NCI-H524 treated with DMSO at 0.1 percent for 48 hours (cell line): ENCODE results near the gene RAET1L.
"Not testable (repeated sequence)": the region's sequence is repeated elsewhere in the genome, so short reads cannot be mapped to it uniquely, and the experiment has no call there.

Experiments
- DNase-seq: peaks from one replicate; lab custom pipeline; 2025; lab: John Stamatoyannopoulos, UW

RAET1L gene, protein sequence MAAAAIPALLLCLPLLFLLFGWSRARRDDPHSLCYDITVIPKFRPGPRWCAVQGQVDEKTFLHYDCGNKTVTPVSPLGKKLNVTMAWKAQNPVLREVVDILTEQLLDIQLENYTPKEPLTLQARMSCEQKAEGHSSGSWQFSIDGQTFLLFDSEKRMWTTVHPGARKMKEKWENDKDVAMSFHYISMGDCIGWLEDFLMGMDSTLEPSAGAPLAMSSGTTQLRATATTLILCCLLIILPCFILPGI

DNA sequence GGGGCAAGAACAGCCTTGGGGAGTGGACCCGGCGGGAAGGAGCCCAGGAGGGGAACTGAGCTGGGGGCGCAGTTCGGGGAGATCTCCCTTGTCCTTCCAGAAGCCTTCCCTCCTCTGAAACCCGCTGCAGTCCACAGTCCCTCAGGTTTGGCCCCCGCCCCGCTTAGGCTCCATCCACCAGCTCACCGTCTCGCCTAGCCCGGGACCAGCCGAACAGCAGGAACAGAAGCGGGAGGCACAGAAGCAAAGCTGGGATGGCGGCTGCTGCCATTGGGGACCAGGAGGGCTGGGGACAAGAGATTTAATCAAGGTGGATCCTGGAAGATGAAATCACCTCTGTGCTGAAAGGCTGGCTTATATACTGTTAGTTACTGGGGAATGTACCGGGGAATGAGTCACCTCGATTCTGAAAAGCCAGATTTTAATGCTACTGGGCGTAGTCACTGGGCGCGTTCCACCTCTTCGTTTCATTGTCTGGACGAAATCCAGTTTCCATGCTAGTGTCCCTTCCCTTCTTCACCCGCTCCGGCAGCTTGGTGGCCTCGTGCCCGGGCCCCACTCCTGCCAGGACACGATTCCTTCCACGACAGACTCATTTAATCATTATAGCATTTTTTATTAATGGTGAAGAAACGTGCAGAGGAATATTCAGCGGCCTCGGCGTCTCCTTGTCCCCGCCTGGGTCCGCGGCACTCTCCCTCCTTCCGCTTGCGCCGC lies at the start of gene RAET1L:
RAET1L (minus strand) TSS at position 332 of the 717 bp plus-strand sequence; CDS start at position 271, 61 bp downstream.
- DNase-seq, result no peak

DNA sequence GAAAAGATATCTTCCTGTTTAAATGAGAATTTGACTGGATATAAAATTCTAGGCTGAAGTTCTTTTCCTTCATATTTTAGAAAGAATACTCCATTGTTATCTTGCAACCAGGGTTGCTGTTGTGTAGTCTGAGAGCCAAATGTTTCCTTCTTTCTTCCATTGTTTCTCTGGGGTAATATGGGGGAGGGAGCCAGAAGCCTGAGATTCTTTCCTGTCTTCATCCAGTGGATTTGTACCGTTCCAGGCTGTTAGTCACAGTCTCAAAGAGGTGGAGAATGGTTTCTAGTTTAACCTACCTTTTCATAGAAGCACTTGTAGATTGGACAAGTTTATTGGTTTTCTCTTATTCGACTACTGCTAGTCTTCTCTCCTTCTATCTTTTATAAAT lies 49.7 kb upstream of the RAET1L start:
- no peak for DNase-seq

DNA sequence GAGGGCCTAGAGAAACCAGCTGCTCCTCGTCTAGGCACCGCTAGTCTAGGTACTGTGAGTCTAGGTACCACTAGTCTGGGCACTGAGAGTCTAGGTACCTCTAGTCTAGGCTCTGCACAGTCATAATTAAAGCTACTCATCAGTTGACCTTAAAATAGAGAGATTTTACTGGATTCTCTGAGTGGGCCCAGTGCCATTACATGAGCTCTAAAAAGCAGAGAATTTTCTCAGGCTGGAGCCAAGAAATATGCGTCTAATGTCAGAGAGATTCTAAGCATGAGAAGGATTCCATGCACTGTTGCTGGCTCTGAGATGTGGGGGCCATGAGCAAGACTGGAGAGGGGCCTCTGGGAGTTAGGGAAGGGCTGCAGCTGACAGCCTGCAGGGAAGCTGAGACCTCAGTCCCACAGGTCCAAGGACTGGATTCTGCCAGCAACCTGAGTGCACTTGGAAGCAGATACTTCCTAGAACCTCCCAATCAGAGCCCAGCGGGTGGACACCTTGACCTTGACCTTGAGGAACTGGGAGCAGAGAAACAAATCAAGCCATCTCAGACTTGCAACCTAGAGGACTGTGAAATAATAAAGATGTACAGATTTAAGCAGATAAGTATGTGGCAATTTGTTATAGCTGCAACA lies 49.2 kb upstream of the RAET1L start:
- DNase-seq, result not testable (repeated sequence)

DNA sequence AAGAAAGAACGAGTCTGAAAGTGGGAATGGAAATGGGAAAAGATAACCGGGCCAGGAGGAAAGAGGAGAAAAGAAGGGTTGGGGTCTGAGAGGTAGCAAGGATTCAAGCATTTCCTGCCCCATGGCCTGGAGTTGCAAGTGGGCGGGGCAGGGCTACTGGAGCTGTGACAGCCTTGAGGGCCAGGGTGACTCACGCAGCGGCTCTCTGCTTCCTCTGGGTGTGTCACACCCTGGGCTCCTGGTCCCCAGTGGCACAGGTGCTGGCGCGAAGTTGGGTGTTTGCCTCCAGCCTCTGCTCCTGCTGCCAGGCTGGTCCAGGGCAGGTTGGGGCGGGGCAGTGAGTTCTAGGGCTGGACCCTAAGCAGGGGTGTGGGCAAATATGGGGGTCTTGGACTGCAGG lies 46.9 kb upstream of the RAET1L start:
- DNase-seq, result no peak

DNA sequence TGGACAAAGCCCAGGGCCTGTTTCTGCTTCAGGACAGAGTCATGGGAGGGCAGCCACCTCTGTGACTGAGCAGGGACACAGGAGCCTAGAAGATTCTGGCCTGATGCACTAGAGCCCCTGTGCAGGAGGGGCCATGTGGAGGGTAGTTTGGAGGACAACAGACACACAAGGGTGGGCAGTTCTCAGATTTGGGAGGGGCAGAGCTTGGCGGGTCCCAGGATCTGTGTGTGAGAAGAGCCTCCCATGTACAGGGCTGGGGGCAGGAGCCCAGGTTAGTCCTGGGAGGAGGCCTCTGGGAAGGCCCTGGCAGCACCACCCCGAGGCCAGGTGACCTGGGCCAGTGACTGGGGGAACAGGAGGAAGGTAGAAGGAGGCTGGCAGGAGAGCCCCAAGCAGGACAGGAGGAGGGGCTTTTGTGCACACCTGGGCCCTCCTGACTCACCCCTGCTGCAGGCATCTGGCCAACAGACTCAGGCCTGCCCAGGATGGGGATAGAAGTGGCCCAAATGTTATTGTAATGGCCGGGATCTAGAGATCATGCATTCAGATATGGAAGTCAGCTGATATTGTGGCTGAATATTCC lies 45.0 kb upstream of the RAET1L start:
- DNase-seq, result no peak

DNA sequence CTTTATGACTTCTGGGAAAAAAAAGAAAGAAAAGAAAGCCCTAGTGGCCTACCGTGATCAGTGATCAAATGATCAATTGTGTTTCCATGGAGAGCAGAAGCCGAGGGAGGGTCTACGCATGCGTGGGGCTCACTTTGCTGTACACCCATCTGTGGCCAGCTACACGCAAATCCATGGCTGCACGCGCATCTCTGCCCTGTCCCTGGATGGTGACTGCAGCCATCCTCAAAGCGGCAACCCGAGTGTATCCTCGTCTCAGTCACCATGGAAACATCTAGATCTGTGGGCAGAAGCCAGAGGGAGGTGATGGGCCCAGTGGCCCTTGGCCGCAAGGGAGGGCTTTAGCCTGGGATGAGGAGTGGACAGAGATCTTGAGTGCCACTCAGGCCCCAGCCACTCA lies 44.4 kb upstream of the RAET1L start:
- DNase-seq, result peak; percentile 48

DNA sequence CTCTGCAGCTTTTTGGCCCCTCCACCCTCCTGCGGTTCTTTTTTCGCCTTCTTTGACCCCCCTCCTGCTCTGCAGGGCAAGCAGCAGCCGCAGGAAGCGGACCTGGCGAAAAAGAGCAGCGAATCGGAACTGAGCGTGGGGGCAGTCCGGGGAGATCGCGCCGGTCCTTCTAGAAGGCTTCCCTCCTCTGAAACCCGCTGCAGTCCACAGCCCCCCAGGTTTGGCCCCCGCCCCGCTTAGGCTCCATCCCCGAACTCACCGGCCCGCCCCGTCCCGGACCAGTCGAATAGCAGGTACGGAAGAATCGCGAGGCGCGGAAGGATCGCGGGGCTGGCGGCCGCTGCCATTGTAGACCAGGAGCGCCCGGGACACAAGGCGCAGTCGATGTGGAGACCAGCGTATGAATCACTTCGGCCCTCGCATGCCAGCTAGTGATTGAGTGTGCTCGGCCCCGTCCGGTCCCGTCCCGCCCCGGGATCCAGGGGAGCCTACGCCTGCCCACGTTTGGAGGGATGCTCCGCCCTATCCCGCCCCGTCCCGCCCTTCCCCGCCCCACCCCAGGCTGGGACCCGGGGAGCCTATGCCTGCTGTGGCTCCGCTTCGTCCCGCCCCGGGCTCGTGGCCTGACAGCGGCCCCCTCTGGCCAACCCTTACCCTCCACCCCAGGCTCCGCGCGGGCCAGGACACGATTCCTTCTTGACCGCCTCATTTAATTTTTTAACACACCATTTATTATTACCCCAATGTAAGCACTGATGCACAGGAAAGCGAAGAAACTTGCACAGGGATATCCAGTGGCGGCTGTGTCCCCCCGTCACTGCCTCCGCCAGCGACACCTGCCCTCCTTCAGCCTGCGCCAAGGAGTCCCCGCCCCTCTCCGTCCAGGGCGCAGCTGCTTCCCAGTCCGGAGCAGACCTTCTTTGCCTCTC lies 43.7 kb upstream of the RAET1L start, which contains the start of gene ULBP3:
ULBP3 (minus strand) TSS at position 402 of the 929 bp plus-strand sequence; CDS start at position 347, 55 bp downstream.
- DNase-seq, result peak; percentile 72

DNA sequence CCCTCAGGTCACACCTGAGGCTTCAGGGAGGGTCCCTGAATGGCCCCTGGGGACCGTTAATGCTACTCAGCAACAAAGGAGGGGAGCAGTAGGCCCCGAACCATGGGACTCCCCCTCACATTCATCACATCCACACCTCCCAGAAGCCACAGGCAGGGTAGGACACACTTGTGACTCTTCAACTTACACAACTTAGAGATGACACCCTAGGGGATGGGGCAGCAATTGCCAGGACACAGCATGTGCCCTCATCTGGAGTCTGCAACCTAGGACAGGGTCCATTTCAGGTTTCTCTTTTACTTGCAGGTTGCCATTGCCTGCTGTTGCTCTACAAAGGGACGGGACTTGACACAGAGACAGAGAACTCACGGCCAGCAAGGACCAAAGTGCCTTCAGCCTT lies 42.8 kb upstream of the RAET1L start:
- no peak for DNase-seq

DNA sequence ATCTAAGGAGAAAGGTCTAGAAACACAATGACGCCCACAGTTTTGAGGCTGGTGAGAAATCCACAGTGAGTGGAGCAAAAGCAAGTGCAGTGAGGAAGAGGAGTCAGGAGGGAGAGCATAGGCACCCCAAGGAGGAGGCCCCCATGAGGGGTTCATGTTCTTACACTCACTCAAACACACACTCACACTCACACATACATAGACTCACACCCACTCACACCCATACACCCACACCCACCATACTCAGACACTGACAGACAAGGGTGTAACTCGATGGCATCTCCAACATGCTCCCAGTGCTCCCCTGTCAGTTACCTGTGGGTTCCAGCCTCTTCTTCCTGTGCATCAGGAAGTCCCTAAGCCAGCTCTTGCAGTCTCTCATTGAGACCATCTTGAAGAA lies 39.8 kb upstream of the RAET1L start:
- DNase-seq, result no peak

DNA sequence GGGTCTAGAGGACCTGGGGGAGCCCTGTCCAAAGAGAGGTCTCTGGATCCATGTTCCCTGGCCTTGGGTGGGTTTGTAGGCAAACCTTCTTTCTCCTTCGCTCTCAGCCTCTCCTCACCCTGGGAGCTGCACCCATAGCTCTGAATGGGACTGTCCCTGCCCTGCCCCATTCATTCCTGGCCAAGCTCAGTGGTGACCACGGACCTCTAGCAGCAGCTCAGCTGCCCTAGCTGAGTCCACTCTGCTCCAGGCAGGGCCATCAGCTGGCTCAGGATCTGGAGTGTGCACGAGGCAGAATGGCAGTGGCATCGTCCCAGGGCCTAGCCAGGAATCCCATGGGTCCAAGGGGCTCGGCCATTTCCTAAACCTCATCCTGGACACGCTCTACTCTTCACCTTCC lies 38.3 kb upstream of the RAET1L start:
- no peak for DNase-seq

DNA sequence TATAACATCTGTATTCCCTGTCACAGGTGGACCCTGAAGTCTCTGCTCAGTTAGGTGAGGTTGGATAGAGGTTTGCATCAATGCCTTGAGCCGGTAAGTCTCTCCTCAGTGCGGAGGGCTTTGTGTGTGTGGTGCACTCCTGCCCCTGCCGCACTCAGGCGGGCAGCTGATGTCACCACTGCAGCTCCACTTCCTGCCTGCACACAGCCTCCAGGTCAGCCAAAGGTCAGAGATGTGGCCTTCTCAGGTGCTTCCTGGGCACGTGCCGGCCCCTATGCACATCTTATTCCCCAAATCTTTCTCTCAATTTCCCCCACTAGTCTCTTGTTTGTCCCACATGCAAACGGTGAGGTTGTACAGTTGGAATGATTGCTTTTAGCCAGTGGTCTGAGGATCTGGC lies 34.6 kb upstream of the RAET1L start:
- DNase-seq, result not testable (repeated sequence)

DNA sequence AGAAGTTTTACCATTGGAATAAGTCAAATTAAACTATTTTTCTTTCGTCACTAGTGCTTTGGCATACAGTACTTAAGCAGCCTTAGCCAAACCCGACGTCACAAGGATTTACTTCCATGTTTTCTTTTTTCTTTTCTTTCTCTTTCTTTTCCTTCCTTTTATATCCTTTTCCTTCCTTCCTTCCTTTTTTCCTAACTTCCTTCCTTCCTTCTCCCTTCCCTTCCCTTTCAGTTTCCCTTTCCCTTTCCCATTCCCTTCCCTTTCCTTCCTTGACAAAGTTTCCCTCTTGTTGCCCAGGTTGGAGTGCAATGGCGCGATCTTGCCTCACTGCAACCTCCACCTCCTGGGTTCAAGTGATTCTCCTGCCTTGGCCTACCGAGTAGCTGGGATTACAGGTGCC lies 33.7 kb upstream of the RAET1L start:
- no peak for DNase-seq

DNA sequence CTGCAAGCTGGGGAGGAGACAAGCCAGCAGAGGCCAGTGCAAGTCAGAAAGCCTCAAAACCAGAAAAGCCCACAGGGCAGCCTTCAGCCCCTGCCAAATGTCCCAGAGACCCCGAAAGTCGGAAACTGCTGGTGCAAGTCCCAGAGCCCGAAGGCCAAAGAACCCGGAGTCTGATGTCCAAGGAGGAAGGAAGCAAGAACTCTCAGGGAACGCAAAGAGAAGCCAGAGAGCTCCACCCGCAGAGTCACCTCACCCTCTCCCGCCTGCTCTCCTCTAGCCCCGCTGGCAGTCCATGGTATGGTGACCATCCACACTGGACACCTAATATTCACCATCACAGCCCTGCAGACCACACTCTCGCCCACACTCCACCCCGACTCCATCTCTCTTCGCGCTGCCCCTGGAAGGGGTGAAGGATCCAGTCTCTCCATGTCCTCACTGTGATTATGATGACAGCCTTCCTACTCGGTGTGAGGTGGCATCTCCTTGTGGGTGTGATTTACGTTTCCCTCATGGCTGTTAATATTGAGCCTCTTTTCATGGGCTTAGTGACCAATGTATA lies 33.0 kb upstream of the RAET1L start:
- DNase-seq, result no peak

DNA sequence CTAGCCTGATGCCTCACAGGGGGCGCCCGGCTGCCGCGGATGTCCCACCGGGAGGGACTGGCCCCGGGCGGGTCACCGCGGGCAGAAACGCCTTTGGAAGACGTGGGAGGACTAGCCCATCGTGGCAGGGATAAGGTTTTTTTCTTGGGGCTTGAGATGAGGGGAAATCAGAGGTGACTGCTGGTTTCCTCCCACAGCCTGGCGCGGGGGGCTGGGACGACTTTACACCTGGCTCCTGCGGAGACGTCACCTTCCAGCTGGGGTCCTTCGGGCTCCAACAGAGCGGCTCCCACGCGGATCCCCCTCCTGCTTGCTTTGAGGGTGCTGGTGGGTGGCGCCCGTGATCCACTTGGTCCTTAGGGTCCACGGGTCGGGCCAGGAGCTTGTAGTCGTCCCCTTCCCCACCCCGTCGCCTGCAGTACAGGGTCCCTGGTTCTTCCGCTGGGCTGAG lies 32.2 kb upstream of the RAET1L start:
- no peak for DNase-seq

DNA sequence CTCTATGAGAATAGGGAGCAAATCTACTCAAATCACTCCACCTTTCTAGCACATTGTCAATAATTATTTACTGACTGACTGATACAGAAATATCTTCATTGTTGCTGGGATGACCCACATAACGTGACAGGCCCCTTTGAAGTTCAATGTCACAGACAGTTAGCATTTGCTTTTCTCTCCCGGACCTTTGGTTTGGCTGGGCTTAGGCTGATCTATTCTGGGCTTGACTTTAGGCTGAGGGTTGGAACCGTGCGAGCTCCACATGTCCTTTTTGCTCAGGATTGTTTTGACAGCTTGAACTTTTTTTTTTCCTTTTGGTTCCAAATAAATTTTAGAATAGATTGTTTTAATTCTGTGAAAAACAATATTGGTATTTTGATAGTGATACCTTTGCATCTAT lies 31.6 kb upstream of the RAET1L start:
- DNase-seq, result no peak

DNA sequence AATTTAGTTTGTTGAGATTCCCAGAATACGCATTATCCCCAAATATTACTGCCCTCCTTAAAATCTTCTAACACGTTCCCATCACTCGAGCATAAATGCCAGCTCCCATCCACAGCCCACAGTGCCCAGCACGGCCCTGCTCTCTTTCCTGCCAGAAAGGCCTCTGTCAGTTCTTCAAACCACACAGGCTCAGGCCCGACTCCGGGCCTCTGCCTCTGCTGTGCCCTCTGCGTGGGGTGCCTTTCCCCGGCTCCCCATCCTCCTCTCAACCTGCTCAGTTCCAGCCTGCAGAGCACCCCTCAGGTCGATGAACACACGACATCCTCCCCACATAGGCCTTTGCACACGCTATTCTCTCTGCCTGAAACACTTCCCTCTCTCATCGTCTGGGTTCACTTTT lies 30.8 kb upstream of the RAET1L start:
- no peak for DNase-seq

DNA sequence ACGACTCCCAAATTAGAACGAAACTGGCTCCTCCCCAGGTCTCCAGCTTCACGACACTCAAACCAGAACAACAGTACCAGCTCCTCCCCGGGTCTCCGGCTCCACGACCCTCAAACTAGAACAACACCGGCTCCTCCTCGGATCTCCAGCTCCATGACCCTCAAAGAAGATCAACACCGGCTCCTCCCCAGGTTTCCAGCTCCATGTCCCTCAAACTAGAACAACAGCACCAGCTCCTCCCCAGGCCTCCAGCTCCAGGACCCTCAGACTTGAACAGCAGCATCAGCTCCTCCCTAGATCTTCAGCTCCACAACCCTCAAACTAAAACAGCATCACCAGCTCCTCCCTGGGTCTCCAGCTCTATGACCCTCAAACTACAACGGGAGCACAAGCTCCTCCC lies 29.8 kb upstream of the RAET1L start:
- DNase-seq, result no peak

DNA sequence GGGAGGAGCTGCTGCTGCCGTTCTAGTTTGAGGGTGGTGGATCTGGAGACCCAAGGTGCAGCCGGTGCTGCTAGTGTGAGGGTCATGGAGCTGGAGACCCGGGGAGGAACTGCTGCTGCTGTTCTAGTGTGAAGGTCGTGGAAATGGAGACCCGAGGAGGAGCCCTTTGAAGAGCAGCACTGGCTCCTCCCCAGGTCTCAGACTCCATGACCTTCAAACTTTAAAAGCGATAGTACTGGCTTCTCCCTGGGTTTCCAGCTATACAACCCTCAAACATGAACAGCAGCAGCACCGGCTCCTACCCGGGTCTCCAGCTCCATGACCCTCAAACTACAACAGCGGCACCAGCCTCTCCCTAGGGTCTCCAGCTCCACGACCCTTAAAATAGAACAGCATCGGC lies 28.1 kb upstream of the RAET1L start:
- no peak for DNase-seq

DNA sequence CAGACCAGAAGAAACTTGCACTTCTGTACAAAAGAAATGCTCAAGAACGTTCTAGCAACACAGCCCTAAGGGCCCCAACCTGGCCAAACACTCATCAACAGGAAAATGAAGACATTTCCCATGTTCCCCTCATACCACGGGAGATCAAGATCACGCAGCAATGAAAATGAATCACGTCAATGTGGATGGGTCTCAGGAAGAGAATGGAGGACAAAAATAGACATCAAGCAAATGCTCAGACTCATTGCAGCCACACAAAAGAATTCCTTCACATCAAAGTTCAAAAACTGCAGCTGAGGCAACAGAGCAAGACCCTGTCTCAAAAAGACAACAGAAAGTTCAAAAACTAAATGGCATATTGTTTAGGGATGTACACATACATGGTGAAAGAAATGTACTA lies 25.5 kb upstream of the RAET1L start:
- DNase-seq, result no peak

DNA sequence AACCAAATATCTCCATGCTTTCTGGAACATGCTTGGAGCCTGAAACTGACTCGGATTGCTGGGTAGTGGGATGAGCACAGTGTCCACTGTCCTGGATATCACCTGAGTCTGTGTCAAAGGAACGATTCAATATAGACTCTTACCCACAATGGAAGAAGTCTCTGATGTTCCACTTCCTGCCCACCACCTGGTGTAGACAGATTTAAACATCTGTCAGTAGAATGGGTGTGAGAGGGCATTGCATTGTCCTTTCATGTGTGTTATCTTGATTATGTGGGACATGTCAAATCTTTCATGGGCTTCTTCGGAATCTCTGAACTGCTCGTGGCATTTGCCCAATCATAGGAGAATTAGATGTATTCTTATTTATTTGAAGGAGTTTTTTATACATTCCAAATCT lies 22.8 kb upstream of the RAET1L start:
- DNase-seq, result no peak

DNA sequence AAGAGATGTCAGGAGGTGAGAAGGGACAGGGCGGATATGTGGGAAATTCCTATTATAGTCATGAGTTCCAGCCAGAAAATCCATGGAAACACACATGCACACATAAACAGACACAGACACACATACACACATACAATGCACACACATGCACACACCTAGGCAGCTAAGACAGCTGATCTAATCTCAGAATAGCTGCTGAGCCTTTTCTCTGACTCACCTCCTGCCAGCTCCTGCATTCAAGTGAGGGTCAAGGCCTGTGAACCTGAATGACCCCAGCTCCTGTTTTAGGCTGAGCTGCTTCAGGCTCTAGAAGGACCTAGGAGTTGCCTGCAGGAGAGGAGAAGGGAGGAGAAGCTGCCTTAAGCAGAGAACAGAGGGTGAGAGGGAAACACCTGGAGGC lies 21.6 kb upstream of the RAET1L start:
- no peak for DNase-seq
